Activated B cell treated with CpG ODN at 0.5 μM for 24 hours (primary cell): Measurements from ENCODE around the gene ASAP3. TPM values are rescaled to one million over a fixed set of nuclear protein-coding genes. Genes with fewer than 3 reads are reported as not detected.

Source experiments
- ATAC-seq: fragments of 200-7000 bp; cut with Tn5 transposase; one replicate; pipeline ENCODE4 v1.10.0; 2021; ENCODE audit warnings: low read depth, mild to moderate bottlenecking, moderate library complexity
- CTCF ChIA-PET: fragments of 350-600 bp; sonication (Branson Sonifier 250); formaldehyde crosslinking; loops from one replicate; lab custom pipeline; 2021; ENCODE audit warnings: antibody characterized with exemption; lab: Charles Lee
- POLR2A ChIA-PET: fragments of 350-600 bp; sonication (Branson Sonifier 250); formaldehyde crosslinking; loops from one replicate; lab custom pipeline; 2021; ENCODE audit warnings: antibody characterized with exemption; lab: Charles Lee
- DNase-seq: peaks from one replicate; pipeline ENCODE4 v3.0.0; 2022
- H3K27ac Mint-ChIP-seq: one replicate; pipeline ENCODE4 v1.8.0; 2020; ENCODE audit warnings: mixed read lengths
- H3K27me3 Mint-ChIP-seq: one replicate; pipeline ENCODE4 v1.8.0; 2021; ENCODE audit warnings: mixed read lengths
- H3K36me3 Mint-ChIP-seq: one replicate; pipeline ENCODE4 v1.8.0; 2021; ENCODE audit warnings: low read depth, mixed read lengths
- H3K4me1 Mint-ChIP-seq: one replicate; pipeline ENCODE4 v1.8.0; 2021; ENCODE audit warnings: mixed read lengths
- H3K4me3 Mint-ChIP-seq: one replicate; pipeline ENCODE4 v1.8.0; 2020; ENCODE audit warnings: mild to moderate bottlenecking, mixed read lengths
- H3K9me3 Mint-ChIP-seq: one replicate; pipeline ENCODE4 v1.8.0; 2020; ENCODE audit warnings: mixed read lengths
- intact Hi-C: fragments of 100-400 bp; cut with micrococcal nuclease; formaldehyde crosslinking; loops from one replicate; pipeline ENCODE4 v1.15.1; 2024
- total RNA-seq: library from RNA; stranded (reverse); gene quantifications from 2 replicates; pipeline ENCODE4 v1.2.3, GENCODE V29; 2022
- TF ChIP-seq, protein P1 (sequence below): fragments of 200-600 bp; IDR thresholded peaks from one replicate; pipeline ENCODE4 v1.8.0; 2022; ENCODE audit warnings: antibody characterized with exemption, mild to moderate bottlenecking

Gene ASAP3
- total RNA-seq, 1 donor from 2014 or later = 3.1 TPM

DNA sequence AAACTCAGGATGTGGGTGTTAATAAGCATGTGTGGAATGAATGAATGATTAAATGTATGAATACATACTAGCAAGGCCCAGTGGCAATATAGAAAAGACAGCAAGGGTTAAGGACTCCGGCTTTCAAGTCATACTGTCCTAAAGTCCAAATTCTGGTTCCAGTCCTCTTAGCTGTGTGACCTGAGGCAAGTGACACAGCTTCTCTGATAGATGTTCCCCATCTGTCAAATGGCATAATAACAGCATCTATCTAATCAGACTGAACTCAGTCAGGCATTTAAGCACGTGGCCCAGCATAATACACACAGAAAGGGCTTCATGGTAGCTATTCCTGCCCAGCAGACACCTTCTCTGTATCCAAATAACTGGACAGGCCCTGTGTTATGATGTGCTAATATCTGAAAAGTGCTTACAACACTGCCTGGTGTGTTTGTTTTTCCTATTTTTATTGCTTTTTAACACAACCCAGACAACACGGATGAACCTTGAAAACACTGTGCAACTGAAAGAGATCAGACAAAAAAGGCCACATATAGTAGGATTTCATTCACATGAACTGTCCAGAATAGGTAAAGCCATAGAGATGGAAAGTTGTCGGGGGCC, 12.4 kb downstream of the ASAP3 start:
- H3K4me3 Mint-ChIP-seq = no peak overlapping the region
- no peak overlapping the region for H3K27ac Mint-ChIP-seq
- CTCF ChIA-PET = no interaction called here
- TF ChIP-seq, protein P1, sequence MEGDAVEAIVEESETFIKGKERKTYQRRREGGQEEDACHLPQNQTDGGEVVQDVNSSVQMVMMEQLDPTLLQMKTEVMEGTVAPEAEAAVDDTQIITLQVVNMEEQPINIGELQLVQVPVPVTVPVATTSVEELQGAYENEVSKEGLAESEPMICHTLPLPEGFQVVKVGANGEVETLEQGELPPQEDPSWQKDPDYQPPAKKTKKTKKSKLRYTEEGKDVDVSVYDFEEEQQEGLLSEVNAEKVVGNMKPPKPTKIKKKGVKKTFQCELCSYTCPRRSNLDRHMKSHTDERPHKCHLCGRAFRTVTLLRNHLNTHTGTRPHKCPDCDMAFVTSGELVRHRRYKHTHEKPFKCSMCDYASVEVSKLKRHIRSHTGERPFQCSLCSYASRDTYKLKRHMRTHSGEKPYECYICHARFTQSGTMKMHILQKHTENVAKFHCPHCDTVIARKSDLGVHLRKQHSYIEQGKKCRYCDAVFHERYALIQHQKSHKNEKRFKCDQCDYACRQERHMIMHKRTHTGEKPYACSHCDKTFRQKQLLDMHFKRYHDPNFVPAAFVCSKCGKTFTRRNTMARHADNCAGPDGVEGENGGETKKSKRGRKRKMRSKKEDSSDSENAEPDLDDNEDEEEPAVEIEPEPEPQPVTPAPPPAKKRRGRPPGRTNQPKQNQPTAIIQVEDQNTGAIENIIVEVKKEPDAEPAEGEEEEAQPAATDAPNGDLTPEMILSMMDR = no peak
- no peak for DNase-seq
- H3K36me3 Mint-ChIP-seq = no peaks in the 10 kb centered on the region
- POLR2A ChIA-PET = no interaction called here
- no peak for ATAC-seq
- no peaks in the 10 kb centered on the region for H3K4me1 Mint-ChIP-seq
- H3K27me3 Mint-ChIP-seq = peaks cover 5% of the 10 kb centered on the region
- H3K9me3 Mint-ChIP-seq = no peaks in the 10 kb centered on the region
- intact Hi-C loops = no loop called here

DNA sequence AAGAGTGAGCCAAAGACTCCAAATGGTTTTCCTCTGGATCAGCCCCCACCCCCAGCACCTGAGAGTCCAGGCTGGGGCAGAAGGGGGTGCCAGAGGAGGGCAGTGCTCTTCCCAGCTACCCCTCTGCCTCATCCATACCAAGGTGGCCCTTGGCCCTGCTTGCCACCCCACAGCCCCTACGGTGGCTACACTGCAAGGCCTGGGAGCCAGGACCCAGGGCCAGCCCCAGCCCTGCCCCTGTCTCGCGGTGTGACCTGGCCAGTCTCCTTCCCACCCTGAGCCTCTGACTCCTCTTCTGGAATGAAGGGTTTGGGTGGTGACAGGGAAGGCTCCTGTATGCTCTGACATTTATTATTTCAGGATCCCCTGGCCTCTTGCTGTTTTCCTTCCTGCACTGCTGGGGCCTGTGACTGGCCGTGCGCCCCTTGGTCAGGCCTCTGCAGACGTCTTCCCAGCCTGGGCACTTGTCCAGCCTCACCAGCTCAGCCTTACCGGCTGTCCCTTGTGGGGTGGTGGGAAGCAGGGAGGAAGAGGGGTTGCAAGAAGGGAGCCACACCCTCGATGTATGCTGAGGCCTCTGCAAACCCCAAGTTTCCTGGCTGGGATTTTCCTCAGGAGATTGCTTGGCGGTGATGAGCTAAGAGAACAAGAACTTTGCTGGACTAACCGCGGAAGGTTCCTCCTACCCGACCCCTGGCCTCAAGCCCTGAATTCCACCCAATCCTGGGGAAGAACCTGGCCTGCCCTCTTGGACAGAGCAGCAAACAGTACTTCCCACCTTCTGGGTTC, 13.5 kb downstream of the ASAP3 start:
- intact Hi-C loops = no loop called here
- no peaks in the 10 kb centered on the region for H3K9me3 Mint-ChIP-seq
- no peaks in the 10 kb centered on the region for H3K4me1 Mint-ChIP-seq
- H3K27me3 Mint-ChIP-seq = peaks cover 2% of the 10 kb centered on the region
- H3K4me3 Mint-ChIP-seq = no peak overlapping the region
- TF ChIP-seq, protein P1 = no peak
- H3K27ac Mint-ChIP-seq = no peak overlapping the region
- DNase-seq (no peak), ATAC-seq (no peak)
- H3K36me3 Mint-ChIP-seq = no peaks in the 10 kb centered on the region
- ChIA-PET POLR2A (no interaction called here), CTCF (interaction anchor here (1.3 kb wide), 1 partner anchor 27 kb away, joined by 3 read pairs; no protein-coding TSS in a partner anchor)

- intact Hi-C loops = no loop called here
- Mint-ChIP-seq H3K27me3 (no peaks in the 10 kb centered on the region), H3K4me1 (no peaks in the 10 kb centered on the region), H3K9me3 (no peaks in the 10 kb centered on the region), H3K36me3 (no peaks in the 10 kb centered on the region), H3K27ac (no peak overlapping the region), H3K4me3 (no peak overlapping the region)
- TF ChIP-seq, protein P1 = no peak
- POLR2A ChIA-PET = no interaction called here
- no peak for ATAC-seq
- no peak for DNase-seq
- CTCF ChIA-PET = interaction anchor here (1.3 kb wide), 1 partner anchor 28 kb away, joined by 3 read pairs; no protein-coding TSS in a partner anchor
Measured at GRCh38 chr1:23469372-23469982, 14.5 kb downstream of the ASAP3 start.

GRCh38 chr1:23466423-23466989, 17.5 kb downstream of the ASAP3 start:
- TF ChIP-seq, protein P1 = no peak
- Mint-ChIP-seq H3K4me3 (no peak overlapping the region), H3K36me3 (no peaks in the 10 kb centered on the region), H3K27ac (no peak overlapping the region), H3K27me3 (peaks cover 5% of the 10 kb centered on the region), H3K4me1 (no peaks in the 10 kb centered on the region), H3K9me3 (no peaks in the 10 kb centered on the region)
- no peak for ATAC-seq
- ChIA-PET CTCF (interaction anchor here (1.3 kb wide), 1 partner anchor 192 kb away, joined by 3 read pairs; no protein-coding TSS in a partner anchor), POLR2A (no interaction called here)
- no peak for DNase-seq
- intact Hi-C loops = no loop called here

- Mint-ChIP-seq H3K4me3 (no peak overlapping the region), H3K27me3 (peaks cover 5% of the 10 kb centered on the region), H3K4me1 (no peaks in the 10 kb centered on the region), H3K36me3 (no peaks in the 10 kb centered on the region), H3K27ac (no peak overlapping the region), H3K9me3 (no peaks in the 10 kb centered on the region)
- TF ChIP-seq, protein P1 = no peak
- POLR2A ChIA-PET = no interaction called here
- no peak for DNase-seq
- no peak for ATAC-seq
- intact Hi-C loops = no loop called here
- CTCF ChIA-PET = no interaction called here
Measured at GRCh38 chr1:23463286-23463685, 20.7 kb downstream of the ASAP3 start.
